Mesenteric fat pad (tissue), 1 donor: Measurements from ENCODE around the gene IQCK. TPM values are rescaled to one million over a fixed set of nuclear protein-coding genes. Genes with fewer than 3 reads are reported as not detected.
A peak's percentile ranks its signal among the peaks of the same experiment; 100 is the strongest.
"Not testable (repeated sequence)": the region's sequence is repeated elsewhere in the genome, so short reads cannot be mapped to it uniquely, and the experiment has no call there.

Experiments
- DNase-seq: peaks from one replicate; pipeline ENCODE4 v3.0.0-alpha.2; 2020; ENCODE audit warnings: low spot score
- long read RNA-seq: library from polyadenylated mRNA; unstranded; transcript quantifications from one replicate; pipeline ENCODE4 v2.0.0, GENCODE V29; 2020
- total RNA-seq: library from RNA; stranded (reverse); fragmentation: NEBNext Ultra II Directional; extraction: Animal tissue kit (Norgen Biotek cat#: 25700); gene quantifications from one replicate; pipeline ENCODE4 v1.2.1, GENCODE V29; 2021
- donor health status: DM: yes; HTN: yes; CAD: no.

IQCK gene
- total RNA-seq, result 9.7 TPM
- long read RNA-seq, partial matches to known transcripts, result 24 of 34 reads
- long read RNA-seq, other reads (novel, unspliced or antisense), result 8 of 34 reads

- DNase-seq, result peak; percentile 97
Measured at GRCh38 chr16:19717741-19718623, at the start of gene IQCK, which contains the start of gene KNOP1. TSS of gene IQCK (plus strand) at chr16:19718271. CDS start at chr16:19718307, 36 bp downstream. TSS of gene KNOP1 (minus strand) at chr16:19718227. CDS start at chr16:19715035, 3,192 bp downstream.

GRCh38 chr16:19672378-19672777 is 45.7 kb upstream of the IQCK start:
- peak; percentile 71 for DNase-seq

GRCh38 chr16:19674485-19674884 is 43.6 kb upstream of the IQCK start:
- DNase-seq, result no peak

GRCh38 chr16:19677402-19677801 is 40.7 kb upstream of the IQCK start:
- DNase-seq, result peak; percentile 53

- no peak for DNase-seq
Measured at GRCh38 chr16:19678804-19679203, 39.3 kb upstream of the IQCK start.

- not testable (repeated sequence) for DNase-seq
Measured at GRCh38 chr16:19679281-19679680, 38.8 kb upstream of the IQCK start.

GRCh38 chr16:19680881-19681340 is 37.2 kb upstream of the IQCK start:
- DNase-seq, result no peak

GRCh38 chr16:19681637-19682036 is 36.4 kb upstream of the IQCK start:
- no peak for DNase-seq

- DNase-seq, result no peak
Measured at GRCh38 chr16:19683453-19684236, 34.4 kb upstream of the IQCK start.

GRCh38 chr16:19685176-19685575 is 32.9 kb upstream of the IQCK start:
- DNase-seq, result no peak

- DNase-seq, result no peak
Measured at GRCh38 chr16:19687279-19687678, 30.8 kb upstream of the IQCK start.

GRCh38 chr16:19688396-19689024 is 29.6 kb upstream of the IQCK start:
- no peak for DNase-seq

GRCh38 chr16:19689342-19689741 is 28.7 kb upstream of the IQCK start:
- no peak for DNase-seq

GRCh38 chr16:19690196-19690595 is 27.9 kb upstream of the IQCK start:
- DNase-seq, result no peak

- no peak for DNase-seq
Measured at GRCh38 chr16:19691161-19691711, 26.8 kb upstream of the IQCK start.

- DNase-seq, result no peak
Measured at GRCh38 chr16:19694989-19695388, 23.1 kb upstream of the IQCK start.

GRCh38 chr16:19696328-19696727 is 21.7 kb upstream of the IQCK start:
- DNase-seq, result no peak

- DNase-seq, result no peak
Measured at GRCh38 chr16:19696961-19697360, 21.1 kb upstream of the IQCK start.

- no peak for DNase-seq
Measured at GRCh38 chr16:19697756-19698318, 20.2 kb upstream of the IQCK start.
